Hypothalamus (tissue), 51 donors: ENCODE measurements around the gene PTPN3.

Experiments
- DNase-seq, 51 donors: peaks; one replicate each; lab custom pipeline; 2025; lab: John Stamatoyannopoulos, UW

Gene PTPN3

GRCh38 chr9:109507421-109507838 is 9.3 kb upstream of the PTPN3 start:
- no peak for DNase-seq

- DNase-seq = no peak
Observed at GRCh38 chr9:109506097-109506712, 8.1 kb upstream of the PTPN3 start.

GRCh38 chr9:109504689-109505088 is 6.6 kb upstream of the PTPN3 start:
- DNase-seq = no peak

GRCh38 chr9:109500421-109500974 is 2.4 kb upstream of the PTPN3 start:
- no peak for DNase-seq

- DNase-seq = peak in 5 of 51 donors; percentile 2 to 28 (median 16)
Observed at GRCh38 chr9:109499631-109500410, 1.7 kb upstream of the PTPN3 start.

- DNase-seq = no peak
Observed at GRCh38 chr9:109499093-109499630, 1.1 kb upstream of the PTPN3 start.

- DNase-seq = no peak
Observed at GRCh38 chr9:109497226-109498153, 617 bp downstream of the PTPN3 start.

- DNase-seq = no peak
Observed at GRCh38 chr9:109496841-109497225, 1.3 kb downstream of the PTPN3 start.

- no peak for DNase-seq
Observed at GRCh38 chr9:109496218-109496617, 1.9 kb downstream of the PTPN3 start.

GRCh38 chr9:109493648-109494047 is 4.5 kb downstream of the PTPN3 start:
- no peak for DNase-seq

GRCh38 chr9:109491590-109491989 is 6.5 kb downstream of the PTPN3 start:
- no peak for DNase-seq

- DNase-seq = no peak
Observed at GRCh38 chr9:109488791-109489492, 9.2 kb downstream of the PTPN3 start.

- DNase-seq = no peak
Observed at GRCh38 chr9:109488351-109488750, 9.8 kb downstream of the PTPN3 start.

- peak in 2 of 51 donors; percentile 8 to 9 for DNase-seq
Observed at GRCh38 chr9:109487247-109487646, 10.9 kb downstream of the PTPN3 start.

- no peak for DNase-seq
Observed at GRCh38 chr9:109483744-109484429, 14.2 kb downstream of the PTPN3 start.

GRCh38 chr9:109482391-109482916 is 15.7 kb downstream of the PTPN3 start:
- no peak for DNase-seq

GRCh38 chr9:109481856-109482255 is 16.3 kb downstream of the PTPN3 start:
- no peak for DNase-seq

- no peak for DNase-seq
Observed at GRCh38 chr9:109479822-109480221, 18.3 kb downstream of the PTPN3 start.
